ENCODE measurements around the gene ZFP36L2. TPM values are rescaled to one million over a fixed set of nuclear protein-coding genes. Genes with fewer than 3 reads are reported as not detected.
A peak's percentile ranks its signal among the peaks of the same experiment; 100 is the strongest.

ZFP36L2 gene
- total and polyA plus RNA-seq, 2 donors (not counting 1 experiment from before 2014, with no cell fraction given) = 16.7 to 26.7 TPM

GRCh38 chr2:43269706-43270105 lies 43.3 kb upstream of the ZFP36L2 start:
- Histone ChIP-seq H2AFZ (ENCODE audit: low read length) (no peak overlapping the region), H3K4me3 (replicated peaks in 1 of 4; ENCODE audit: control extremely low read depth in 1 of 4, insufficient read depth in 1 of 4, low read depth in 3 of 4, low read length in 4 of 4) (peak overlapping the region in 1 of 4 experiments; percentile 4), H3K9ac (ENCODE audit: insufficient read depth, low read length) (peak overlapping the region; percentile 53), H4K20me1 (ENCODE audit: control insufficient read depth, extremely low read depth, insufficient read depth, low read length) (no peaks in the 10 kb centered on the region), H3K36me3 (ENCODE audit: control insufficient read depth, insufficient read depth, low read length) (no peaks in the 10 kb centered on the region), H3K4me2 (ENCODE audit: extremely low read depth, insufficient read depth, low read length) (peak overlapping the region; percentile 77), H3K27ac (ENCODE audit: insufficient read depth, low read length) (peak overlapping the region; percentile 88), H3K9me3 (ENCODE audit: control insufficient read depth, insufficient read depth, low read depth, low read length) (no peaks in the 10 kb centered on the region), H3K27me3 (ENCODE audit: control insufficient read depth, insufficient read depth, low read length) (no peaks in the 10 kb centered on the region), H3K79me2 (ENCODE audit: control insufficient read depth, insufficient read depth, low read length) (no peaks in the 10 kb centered on the region), H3K4me1 (ENCODE audit: control insufficient read depth, extremely low read depth, insufficient read depth, low read length) (peaks cover 35% of the 10 kb centered on the region)
- DNase-seq (ENCODE audit: low read depth in 2 of 2) = peak; percentile 86 to 97
- TF ChIP-seq, protein P1, sequence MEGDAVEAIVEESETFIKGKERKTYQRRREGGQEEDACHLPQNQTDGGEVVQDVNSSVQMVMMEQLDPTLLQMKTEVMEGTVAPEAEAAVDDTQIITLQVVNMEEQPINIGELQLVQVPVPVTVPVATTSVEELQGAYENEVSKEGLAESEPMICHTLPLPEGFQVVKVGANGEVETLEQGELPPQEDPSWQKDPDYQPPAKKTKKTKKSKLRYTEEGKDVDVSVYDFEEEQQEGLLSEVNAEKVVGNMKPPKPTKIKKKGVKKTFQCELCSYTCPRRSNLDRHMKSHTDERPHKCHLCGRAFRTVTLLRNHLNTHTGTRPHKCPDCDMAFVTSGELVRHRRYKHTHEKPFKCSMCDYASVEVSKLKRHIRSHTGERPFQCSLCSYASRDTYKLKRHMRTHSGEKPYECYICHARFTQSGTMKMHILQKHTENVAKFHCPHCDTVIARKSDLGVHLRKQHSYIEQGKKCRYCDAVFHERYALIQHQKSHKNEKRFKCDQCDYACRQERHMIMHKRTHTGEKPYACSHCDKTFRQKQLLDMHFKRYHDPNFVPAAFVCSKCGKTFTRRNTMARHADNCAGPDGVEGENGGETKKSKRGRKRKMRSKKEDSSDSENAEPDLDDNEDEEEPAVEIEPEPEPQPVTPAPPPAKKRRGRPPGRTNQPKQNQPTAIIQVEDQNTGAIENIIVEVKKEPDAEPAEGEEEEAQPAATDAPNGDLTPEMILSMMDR (conservative IDR thresholded peaks at IDR 0.05 in 1 of 2, IDR thresholded peaks at IDR 0.05 in 1 of 2; ENCODE audit: low read depth in 1 of 2, low read length in 2 of 2) = no peak
- TF ChIP-seq EZH2 (IDR thresholded peaks at IDR 0.05; ENCODE audit: low read length, missing control alignments) = no peak

DNA sequence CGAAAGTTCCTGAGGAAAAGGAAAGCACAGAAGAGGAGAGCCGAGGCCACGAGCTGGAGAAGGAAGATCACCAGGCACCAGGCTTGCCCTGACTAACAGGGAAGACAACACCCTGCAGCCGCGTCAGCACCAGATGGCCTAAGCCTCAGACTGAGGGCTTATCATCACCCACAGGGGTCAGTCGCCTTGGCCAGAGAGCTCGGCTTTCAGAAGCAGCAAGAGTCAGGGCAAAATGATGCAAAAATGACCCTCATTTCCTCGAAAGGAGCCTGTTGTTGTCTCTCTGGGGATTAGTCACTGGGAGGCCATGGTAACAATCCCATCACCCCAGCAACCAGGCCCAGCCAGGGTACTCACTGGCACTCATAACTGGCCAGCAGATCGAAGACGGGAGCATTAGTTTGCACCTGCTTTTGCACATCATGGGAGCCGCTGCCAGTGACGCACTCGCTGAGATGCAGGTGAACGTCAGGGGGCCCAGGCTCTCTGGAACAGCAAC lies 42.7 kb upstream of the ZFP36L2 start:
- no peaks in the 10 kb centered on the region for H3K79me2 ChIP-seq (ENCODE audit: control insufficient read depth, insufficient read depth, low read length)
- no peaks in the 10 kb centered on the region for H3K9me3 ChIP-seq (ENCODE audit: control insufficient read depth, insufficient read depth, low read depth, low read length)
- TF ChIP-seq, protein P1 (conservative IDR thresholded peaks at IDR 0.05 in 1 of 2, IDR thresholded peaks at IDR 0.05 in 1 of 2; ENCODE audit: low read depth in 1 of 2, low read length in 2 of 2) = peak in 1 of 2 donors; percentile 28
- TF ChIP-seq EZH2 (IDR thresholded peaks at IDR 0.05; ENCODE audit: low read length, missing control alignments) = no peak
- H3K9ac ChIP-seq (ENCODE audit: insufficient read depth, low read length) = peak overlapping the region; percentile 53
- H3K27me3 ChIP-seq (ENCODE audit: control insufficient read depth, insufficient read depth, low read length) = no peaks in the 10 kb centered on the region
- no peaks in the 10 kb centered on the region for H4K20me1 ChIP-seq (ENCODE audit: control insufficient read depth, extremely low read depth, insufficient read depth, low read length)
- H3K36me3 ChIP-seq (ENCODE audit: control insufficient read depth, insufficient read depth, low read length) = no peaks in the 10 kb centered on the region
- peak overlapping the region; percentile 88 for H3K27ac ChIP-seq (ENCODE audit: insufficient read depth, low read length)
- H2AFZ ChIP-seq (ENCODE audit: low read length) = no peak overlapping the region
- H3K4me3 ChIP-seq (replicated peaks in 1 of 4; ENCODE audit: control extremely low read depth in 1 of 4, insufficient read depth in 1 of 4, low read depth in 3 of 4, low read length in 4 of 4) = peak overlapping the region in 2 of 4 experiments; percentile 8 to 11
- peak; percentile 98 to 100 for DNase-seq (ENCODE audit: low read depth in 2 of 2)
- H3K4me2 ChIP-seq (ENCODE audit: extremely low read depth, insufficient read depth, low read length) = peak overlapping the region; percentile 77
- peaks cover 33% of the 10 kb centered on the region for H3K4me1 ChIP-seq (ENCODE audit: control insufficient read depth, extremely low read depth, insufficient read depth, low read length)

GRCh38 chr2:43268066-43268953 lies 41.9 kb upstream of the ZFP36L2 start:
- Histone ChIP-seq H3K79me2 (ENCODE audit: control insufficient read depth, insufficient read depth, low read length) (no peaks in the 10 kb centered on the region), H3K4me3 (replicated peaks in 1 of 4; ENCODE audit: control extremely low read depth in 1 of 4, insufficient read depth in 1 of 4, low read depth in 3 of 4, low read length in 4 of 4) (peak overlapping the region in 3 of 4 experiments; percentile 8 to 20 (median 11)), H3K36me3 (ENCODE audit: control insufficient read depth, insufficient read depth, low read length) (no peaks in the 10 kb centered on the region), H3K9ac (ENCODE audit: insufficient read depth, low read length) (peak overlapping the region; percentile 39), H3K9me3 (ENCODE audit: control insufficient read depth, insufficient read depth, low read depth, low read length) (no peaks in the 10 kb centered on the region), H2AFZ (ENCODE audit: low read length) (no peak overlapping the region), H3K27ac (ENCODE audit: insufficient read depth, low read length) (peak overlapping the region; percentile 88), H3K4me2 (ENCODE audit: extremely low read depth, insufficient read depth, low read length) (peak overlapping the region; percentile 77), H3K27me3 (ENCODE audit: control insufficient read depth, insufficient read depth, low read length) (no peaks in the 10 kb centered on the region), H3K4me1 (ENCODE audit: control insufficient read depth, extremely low read depth, insufficient read depth, low read length) (peaks cover 25% of the 10 kb centered on the region), H4K20me1 (ENCODE audit: control insufficient read depth, extremely low read depth, insufficient read depth, low read length) (no peaks in the 10 kb centered on the region)
- no peak for TF ChIP-seq EZH2 (IDR thresholded peaks at IDR 0.05; ENCODE audit: low read length, missing control alignments)
- TF ChIP-seq, protein P1 (conservative IDR thresholded peaks at IDR 0.05 in 1 of 2, IDR thresholded peaks at IDR 0.05 in 1 of 2; ENCODE audit: low read depth in 1 of 2, low read length in 2 of 2) = no peak
- no peak for DNase-seq (ENCODE audit: low read depth in 2 of 2)

Measured in fibroblast of lung (primary cell).